Psoas muscle (tissue), 8 donors: ENCODE data around the gene CPD. TPM values are rescaled to one million over a fixed set of nuclear protein-coding genes. Genes with fewer than 3 reads are reported as not detected.
"Not testable (repeated sequence)": the region's sequence is repeated elsewhere in the genome, so short reads cannot be mapped to it uniquely, and the experiment has no call there.

Experiments used
- ATAC-seq, 4 donors: fragments of 200-7000 bp; cut with Tn5 transposase; one replicate each; pipeline ENCODE4 v1.9.1; 2020; ENCODE audit warnings: moderate library complexity in 3 of 4, mild to moderate bottlenecking in 2 of 4
- DNase-seq, 2 donors: peaks; one replicate each; pipeline ENCODE4 v3.0.0-alpha.2; 2020
- H3K27ac ChIP-seq: fragments of 200-600 bp; one replicate; pipeline ENCODE4 v1.8.0; 2022
- H3K27me3 ChIP-seq, 3 donors: fragments of 200-600 bp in 1 of 3; one replicate each; pipeline versions ENCODE4 v1.6.1 to v1.8.0; 2013 to 2022; ENCODE audit warnings: low read length in 2 of 3, mild to moderate bottlenecking in 2 of 3, moderate library complexity in 1 of 3; ENCODE audit not compliant: insufficient read depth in 3 of 3
- H3K36me3 ChIP-seq, 2 donors: fragments of 200-600 bp in 1 of 2; one replicate each; pipeline versions ENCODE4 v1.6.1 to v1.8.0; 2013 to 2022; ENCODE audit warnings: low read depth in 1 of 2, mild to moderate bottlenecking in 1 of 2, moderate library complexity in 1 of 2; ENCODE audit not compliant: insufficient read depth in 1 of 2
- H3K4me1 ChIP-seq: fragments of 200-600 bp; one replicate; pipeline ENCODE4 v1.8.0; 2022
- H3K4me3 ChIP-seq: fragments of 200-600 bp; one replicate; pipeline ENCODE4 v1.8.0; 2022; ENCODE audit warnings: mild to moderate bottlenecking
- H3K9me3 ChIP-seq: fragments of 200-600 bp; one replicate; pipeline ENCODE4 v1.8.0; 2022
- WGBS, 3 donors: extraction: QIAGEN DNeasy Blood & Tissue Kit; methylation state at CpG; one replicate each; pipeline versions ENCODE4 v1.1.6 to v1.1.7; 2013; 5-methylcytosine and 5-hydroxymethylcytosine counted together
- intact Hi-C, 2 donors: fragments of 100-400 bp; cut with DNase I; formaldehyde crosslinking; loops; one replicate each; pipeline versions ENCODE4 v1.11.0 to v1.14.2; 2022
- polyA plus RNA-seq, 3 donors: library from polyadenylated mRNA; stranded (reverse); fragments of 200-250 nt; gene quantifications; one replicate each; pipeline ENCODE4 v1.2.3, GENCODE V29; 2013
- total RNA-seq, 4 donors: library from RNA; stranded (reverse); fragmentation: NEBNext Ultra II Directional in 2 of 4; extraction: Animal tissue kit (Norgen Biotek cat#: 25700) in 2 of 4; gene quantifications; one replicate each; pipeline versions ENCODE4 v1.2.1 to v1.2.4, GENCODE V29; 2021 to 2023
- TF ChIP-seq, protein P1 (sequence below): fragments of 200-600 bp; IDR thresholded peaks from one replicate; pipeline ENCODE4 v1.8.0; 2022; ENCODE audit warnings: antibody characterized with exemption
- donor health status: healthy with polysubstance abuse.
- donor health status: DM: no; HTN: no; CAD: no; lungs with moderate emphysema.
- donor health status: Bipolar disorder and iron deficiency.
- donor health status: healthy.
- donor health status: DM: yes; HTN: yes; CAD: no.
- donor health status: DM: no; HTN: no; CAD: no.
- donor health status: DM: no; HTN: no; CAD: no.
- donor health status: DM: yes; HTN: yes; CAD: no.

CPD gene
- total and polyA plus RNA-seq, 7 donors: 5.6 to 29.3 (median 18.6) TPM

- no peak for DNase-seq
- WGBS, 3 donors: 90 to 95% (median 90%) methylated on average over 4 of the region's 4 CpGs
- Histone ChIP-seq H3K27me3 (no peaks in the 10 kb centered on the region), H3K4me3 (no peak overlapping the region), H3K27ac (no peak overlapping the region), H3K4me1 (no peaks in the 10 kb centered on the region), H3K9me3 (no peaks in the 10 kb centered on the region), H3K36me3 (no peaks in the 10 kb centered on the region)
- no peak for ATAC-seq
- TF ChIP-seq, protein P1, sequence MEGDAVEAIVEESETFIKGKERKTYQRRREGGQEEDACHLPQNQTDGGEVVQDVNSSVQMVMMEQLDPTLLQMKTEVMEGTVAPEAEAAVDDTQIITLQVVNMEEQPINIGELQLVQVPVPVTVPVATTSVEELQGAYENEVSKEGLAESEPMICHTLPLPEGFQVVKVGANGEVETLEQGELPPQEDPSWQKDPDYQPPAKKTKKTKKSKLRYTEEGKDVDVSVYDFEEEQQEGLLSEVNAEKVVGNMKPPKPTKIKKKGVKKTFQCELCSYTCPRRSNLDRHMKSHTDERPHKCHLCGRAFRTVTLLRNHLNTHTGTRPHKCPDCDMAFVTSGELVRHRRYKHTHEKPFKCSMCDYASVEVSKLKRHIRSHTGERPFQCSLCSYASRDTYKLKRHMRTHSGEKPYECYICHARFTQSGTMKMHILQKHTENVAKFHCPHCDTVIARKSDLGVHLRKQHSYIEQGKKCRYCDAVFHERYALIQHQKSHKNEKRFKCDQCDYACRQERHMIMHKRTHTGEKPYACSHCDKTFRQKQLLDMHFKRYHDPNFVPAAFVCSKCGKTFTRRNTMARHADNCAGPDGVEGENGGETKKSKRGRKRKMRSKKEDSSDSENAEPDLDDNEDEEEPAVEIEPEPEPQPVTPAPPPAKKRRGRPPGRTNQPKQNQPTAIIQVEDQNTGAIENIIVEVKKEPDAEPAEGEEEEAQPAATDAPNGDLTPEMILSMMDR: no peak
- intact Hi-C loops: no loop called here
Measured at GRCh38 chr17:30414486-30414885, 35.8 kb downstream of the CPD start.

DNA sequence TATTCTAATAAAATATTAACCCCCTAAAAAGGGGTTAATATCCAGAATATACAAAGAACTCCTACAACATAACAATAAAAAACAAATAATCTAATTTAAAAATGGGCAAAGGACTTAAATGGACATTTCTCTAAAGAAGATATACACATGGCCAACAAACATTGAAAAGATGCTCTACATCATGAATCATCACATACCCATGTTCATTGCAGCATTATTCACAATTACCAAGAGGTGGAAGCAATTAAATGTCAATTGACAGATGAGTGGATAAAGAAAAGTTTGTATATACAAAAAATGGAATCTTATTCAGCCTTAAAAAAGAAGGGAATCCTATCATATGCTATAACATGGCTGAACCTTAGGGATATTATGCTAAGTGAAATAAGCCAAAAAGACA, 36.8 kb downstream of the CPD start:
- Histone ChIP-seq H3K36me3 (no peaks in the 10 kb centered on the region), H3K4me1 (no peaks in the 10 kb centered on the region), H3K27me3 (no peaks in the 10 kb centered on the region), H3K4me3 (no peak overlapping the region), H3K9me3 (no peaks in the 10 kb centered on the region), H3K27ac (no peak overlapping the region)
- intact Hi-C loops: no loop called here
- no peak for DNase-seq
- no peak for ATAC-seq
- TF ChIP-seq, protein P1: no peak

- intact Hi-C loops, H3K9me3 ChIP-seq, H3K4me1 ChIP-seq, DNase-seq, H3K27me3 ChIP-seq, ATAC-seq, H3K4me3 ChIP-seq, H3K27ac ChIP-seq: not testable (repeated sequence)
- 96 to 100% (median 100%) methylated on average over 1 of the region's 1 CpG for WGBS, 3 donors
- H3K36me3 ChIP-seq: peaks cover 3 to 25% of the 10 kb centered on the region in 2 donors
Measured at GRCh38 chr17:30418070-30418469, 39.3 kb downstream of the CPD start.

- ATAC-seq (no peak), DNase-seq (no peak)
- TF ChIP-seq, protein P1: no peak
- H3K36me3 ChIP-seq: peaks cover 3 to 51% of the 10 kb centered on the region in 2 donors
- no peak overlapping the region for H3K4me3 ChIP-seq
- H3K9me3 ChIP-seq: no peaks in the 10 kb centered on the region
- 90 to 95% (median 93%) methylated on average over 4 of the region's 4 CpGs for WGBS, 3 donors
- no peaks in the 10 kb centered on the region for H3K27me3 ChIP-seq
- no peaks in the 10 kb centered on the region for H3K4me1 ChIP-seq
- H3K27ac ChIP-seq: no peak overlapping the region
- intact Hi-C loops: no loop called here
Measured at GRCh38 chr17:30421592-30421991, 42.9 kb downstream of the CPD start.

GRCh38 chr17:30422171-30422570, 43.4 kb downstream of the CPD start:
- H3K36me3 ChIP-seq: peaks cover 3 to 53% of the 10 kb centered on the region in 2 donors
- ATAC-seq (no peak), DNase-seq (no peak)
- no peaks in the 10 kb centered on the region for H3K9me3 ChIP-seq
- no peak overlapping the region for H3K27ac ChIP-seq
- H3K4me3 ChIP-seq: no peak overlapping the region
- TF ChIP-seq, protein P1: no peak
- intact Hi-C loops: no loop called here
- H3K4me1 ChIP-seq: no peaks in the 10 kb centered on the region
- H3K27me3 ChIP-seq: no peaks in the 10 kb centered on the region
